NCI-H2029 treated with DMSO at 0.1 percent for 48 hours (cell line): Measurements from ENCODE around the gene CRISPLD2.
"Not testable (repeated sequence)": the region's sequence is repeated elsewhere in the genome, so short reads cannot be mapped to it uniquely, and the experiment has no call there.

ENCODE experiments used
- DNase-seq: peaks from one replicate; lab custom pipeline; 2025; lab: John Stamatoyannopoulos, UW

CRISPLD2 gene

GRCh38 chr16:84840687-84841627 is 21.2 kb downstream of the CRISPLD2 start:
- no peak for DNase-seq

GRCh38 chr16:84841787-84842300 is 22.1 kb downstream of the CRISPLD2 start:
- peak; percentile 59 for DNase-seq

GRCh38 chr16:84842516-84843148 is 22.8 kb downstream of the CRISPLD2 start:
- no peak for DNase-seq

- DNase-seq = no peak
Measured at GRCh38 chr16:84843149-84844048, 23.6 kb downstream of the CRISPLD2 start.

- DNase-seq = peak; percentile 20
Measured at GRCh38 chr16:84844049-84844350, 24.2 kb downstream of the CRISPLD2 start.

GRCh38 chr16:84844559-84845495 is 25.0 kb downstream of the CRISPLD2 start:
- no peak for DNase-seq

GRCh38 chr16:84845496-84846002 is 25.8 kb downstream of the CRISPLD2 start:
- no peak for DNase-seq

GRCh38 chr16:84847564-84848355 is 28.0 kb downstream of the CRISPLD2 start:
- no peak for DNase-seq

GRCh38 chr16:84848986-84849634 is 29.3 kb downstream of the CRISPLD2 start:
- DNase-seq = no peak

GRCh38 chr16:84849751-84850150 is 30.0 kb downstream of the CRISPLD2 start:
- DNase-seq = no peak

GRCh38 chr16:84850714-84851113 is 30.9 kb downstream of the CRISPLD2 start:
- DNase-seq = no peak

- DNase-seq = peak; percentile 45
Measured at GRCh38 chr16:84851192-84852127, 31.7 kb downstream of the CRISPLD2 start.

- DNase-seq = no peak
Measured at GRCh38 chr16:84853534-84853933, 33.7 kb downstream of the CRISPLD2 start.

- no peak for DNase-seq
Measured at GRCh38 chr16:84854759-84855158, 35.0 kb downstream of the CRISPLD2 start.

- DNase-seq = not testable (repeated sequence)
Measured at GRCh38 chr16:84855435-84856202, 35.8 kb downstream of the CRISPLD2 start.

- DNase-seq = not testable (repeated sequence)
Measured at GRCh38 chr16:84856203-84856581, 36.4 kb downstream of the CRISPLD2 start.

GRCh38 chr16:84856811-84857210 is 37.0 kb downstream of the CRISPLD2 start:
- DNase-seq = not testable (repeated sequence)

- DNase-seq = no peak
Measured at GRCh38 chr16:84859681-84860080, 39.9 kb downstream of the CRISPLD2 start.
